ENCODE results near the gene PRDM8.

PRDM8 gene

DNA sequence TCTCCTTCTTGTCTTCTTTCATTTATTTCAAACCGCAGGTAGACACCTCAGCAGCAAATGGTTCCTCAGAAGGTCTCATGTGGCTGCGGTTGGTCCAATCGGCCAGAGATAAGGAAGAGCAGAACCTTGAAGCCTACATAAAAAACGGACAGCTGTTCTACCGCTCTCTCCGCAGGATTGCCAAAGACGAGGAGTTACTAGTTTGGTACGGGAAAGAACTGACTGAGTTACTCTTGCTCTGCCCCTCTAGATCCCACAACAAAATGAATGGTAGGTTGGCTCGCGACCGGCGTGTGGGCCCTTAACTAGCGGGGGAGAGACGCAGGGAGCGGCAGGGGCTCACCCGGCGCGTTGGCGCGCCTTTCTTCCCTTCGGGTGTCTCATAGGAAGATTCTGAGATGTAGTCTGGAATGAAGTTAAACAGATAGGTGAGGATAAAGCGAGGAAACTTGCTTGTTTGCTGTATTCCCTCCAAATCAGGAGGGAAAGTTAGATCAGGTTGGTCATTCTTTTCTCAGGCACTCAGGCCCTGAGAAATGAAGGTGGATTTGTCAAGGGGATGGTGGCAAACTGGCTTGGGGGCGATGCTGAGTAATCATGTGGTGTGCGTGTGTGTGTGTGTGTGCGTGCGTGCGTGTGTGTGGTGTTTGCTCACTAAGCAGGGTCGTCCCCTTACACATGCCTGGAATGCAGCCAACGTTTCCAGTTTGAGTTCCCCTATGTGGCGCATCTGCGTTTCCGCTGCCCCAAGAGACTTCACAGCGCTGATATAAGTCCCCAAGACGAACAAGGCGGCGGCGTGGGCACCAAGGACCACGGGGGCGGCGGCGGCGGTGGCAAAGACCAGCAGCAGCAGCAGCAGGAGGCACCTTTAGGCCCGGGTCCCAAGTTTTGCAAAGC lies 4.2 kb downstream of the PRDM8 start:
- no peak for DNase-seq (ENCODE audit: low read depth)

- DNase-seq (ENCODE audit: low read depth): peak; percentile 66
Observed at GRCh38 chr4:80202190-80202711, 4.9 kb downstream of the PRDM8 start.

DNA sequence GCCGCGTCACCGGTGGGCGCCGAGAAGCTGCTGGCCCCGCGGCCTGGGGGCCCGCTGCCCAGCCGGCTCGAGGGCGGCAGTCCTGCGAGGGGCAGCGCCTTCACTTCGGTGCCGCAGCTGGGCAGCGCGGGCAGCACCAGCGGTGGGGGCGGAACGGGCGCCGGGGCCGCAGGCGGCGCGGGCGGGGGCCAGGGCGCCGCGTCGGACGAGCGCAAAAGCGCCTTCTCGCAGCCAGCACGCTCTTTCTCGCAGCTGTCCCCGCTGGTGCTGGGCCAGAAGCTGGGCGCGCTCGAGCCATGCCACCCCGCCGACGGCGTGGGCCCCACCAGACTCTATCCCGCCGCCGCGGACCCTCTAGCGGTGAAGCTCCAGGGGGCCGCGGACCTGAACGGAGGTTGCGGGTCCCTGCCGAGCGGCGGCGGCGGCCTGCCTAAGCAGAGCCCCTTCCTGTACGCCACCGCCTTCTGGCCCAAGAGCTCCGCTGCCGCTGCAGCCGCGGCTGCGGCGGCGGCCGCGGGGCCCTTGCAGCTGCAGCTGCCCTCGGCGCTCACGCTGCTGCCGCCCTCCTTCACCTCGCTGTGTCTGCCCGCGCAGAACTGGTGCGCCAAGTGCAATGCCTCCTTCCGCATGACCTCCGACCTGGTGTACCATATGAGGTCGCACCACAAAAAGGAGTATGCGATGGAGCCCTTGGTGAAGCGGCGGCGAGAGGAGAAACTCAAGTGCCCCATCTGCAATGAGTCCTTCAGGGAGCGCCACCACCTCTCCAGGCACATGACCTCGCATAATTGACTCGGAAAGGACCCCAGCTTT lies 5.6 kb downstream of the PRDM8 start:
- DNase-seq (ENCODE audit: low read depth): no peak

DNA sequence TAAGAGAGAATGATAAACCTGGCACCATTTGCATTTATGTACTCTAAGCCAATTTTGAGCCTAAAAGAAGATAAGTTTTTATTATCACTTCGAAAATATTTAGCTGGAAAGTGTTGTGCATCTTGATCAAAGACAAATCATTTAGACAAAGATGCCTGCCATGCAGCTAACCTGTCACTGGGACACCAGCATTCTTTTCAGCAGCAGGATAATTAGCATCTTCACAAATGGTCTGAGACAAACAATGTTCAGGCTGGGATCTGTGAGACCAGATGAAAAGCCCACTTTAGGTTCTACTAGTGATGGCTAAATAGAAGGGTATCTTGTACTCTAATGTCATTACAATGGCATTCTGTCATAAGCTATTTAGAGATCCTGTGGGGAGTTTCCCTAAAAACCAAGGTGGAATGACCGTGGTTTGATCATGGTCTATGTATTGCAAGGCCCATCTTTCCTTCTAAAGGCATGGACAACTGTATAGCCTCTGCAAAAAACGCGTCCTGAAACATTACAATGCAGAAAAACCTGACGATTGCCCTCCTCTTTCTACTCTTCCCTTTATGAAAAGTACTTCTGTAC lies 7.2 kb downstream of the PRDM8 start:
- DNase-seq (ENCODE audit: low read depth): no peak

- DNase-seq (ENCODE audit: low read depth): no peak
Observed at GRCh38 chr4:80206111-80206510, 8.8 kb downstream of the PRDM8 start.

DNA sequence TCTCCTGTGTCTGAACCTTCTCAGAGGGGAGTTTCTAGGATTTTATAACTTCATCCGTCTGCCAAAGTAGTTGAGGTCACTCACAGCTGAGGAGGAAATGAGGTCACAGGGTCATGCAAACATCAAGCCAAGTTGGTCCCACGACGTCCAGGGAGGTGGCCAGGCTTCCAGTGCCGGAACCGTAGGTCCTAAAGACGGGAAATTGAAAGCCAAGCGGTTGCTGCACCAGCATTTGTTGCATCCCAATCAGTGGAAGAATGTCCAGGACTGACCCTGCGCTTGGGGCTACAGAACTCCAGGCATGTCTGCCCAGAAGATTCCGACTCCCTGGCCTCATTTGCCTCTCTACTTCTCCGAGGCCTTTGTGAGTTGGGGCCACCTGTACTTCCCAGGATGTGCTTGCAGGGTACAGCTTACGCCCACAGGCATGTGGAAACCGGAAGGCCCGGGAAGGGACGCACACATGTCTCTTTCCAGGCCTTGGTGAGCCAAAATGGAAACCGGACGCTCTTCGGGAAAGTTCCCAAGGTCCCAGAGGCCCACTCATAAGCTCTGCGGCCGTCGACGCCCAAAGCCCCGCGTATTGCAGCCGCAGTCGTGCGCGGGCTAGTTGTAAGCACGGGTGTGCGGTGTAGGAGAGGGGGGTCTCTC lies 9.3 kb downstream of the PRDM8 start:
- DNase-seq (ENCODE audit: low read depth): no peak

DNA sequence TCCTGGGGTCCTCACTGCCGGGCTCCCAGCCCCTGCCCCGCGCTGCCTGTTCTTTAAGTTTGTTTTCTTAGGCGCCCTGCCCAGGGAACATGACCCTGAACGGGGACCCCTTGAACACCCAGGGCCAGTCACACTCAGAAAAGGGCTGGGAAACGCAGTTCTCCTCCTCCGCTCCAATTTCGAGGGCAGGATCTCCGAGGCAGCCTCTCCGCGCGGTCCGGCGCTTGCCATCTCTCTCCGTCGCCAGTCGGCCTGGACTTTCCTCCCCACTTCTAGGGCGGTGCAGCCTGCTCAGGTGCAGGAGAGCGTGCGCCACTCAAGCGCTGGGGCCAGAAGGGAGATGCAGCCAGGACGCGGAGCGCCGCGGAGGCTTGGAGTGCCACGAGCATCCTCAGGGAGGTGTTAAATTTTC lies 9.9 kb downstream of the PRDM8 start:
- no peak for DNase-seq (ENCODE audit: low read depth)

GRCh38 chr4:80207664-80208063 lies 10.4 kb downstream of the PRDM8 start:
- DNase-seq (ENCODE audit: low read depth): no peak

DNA sequence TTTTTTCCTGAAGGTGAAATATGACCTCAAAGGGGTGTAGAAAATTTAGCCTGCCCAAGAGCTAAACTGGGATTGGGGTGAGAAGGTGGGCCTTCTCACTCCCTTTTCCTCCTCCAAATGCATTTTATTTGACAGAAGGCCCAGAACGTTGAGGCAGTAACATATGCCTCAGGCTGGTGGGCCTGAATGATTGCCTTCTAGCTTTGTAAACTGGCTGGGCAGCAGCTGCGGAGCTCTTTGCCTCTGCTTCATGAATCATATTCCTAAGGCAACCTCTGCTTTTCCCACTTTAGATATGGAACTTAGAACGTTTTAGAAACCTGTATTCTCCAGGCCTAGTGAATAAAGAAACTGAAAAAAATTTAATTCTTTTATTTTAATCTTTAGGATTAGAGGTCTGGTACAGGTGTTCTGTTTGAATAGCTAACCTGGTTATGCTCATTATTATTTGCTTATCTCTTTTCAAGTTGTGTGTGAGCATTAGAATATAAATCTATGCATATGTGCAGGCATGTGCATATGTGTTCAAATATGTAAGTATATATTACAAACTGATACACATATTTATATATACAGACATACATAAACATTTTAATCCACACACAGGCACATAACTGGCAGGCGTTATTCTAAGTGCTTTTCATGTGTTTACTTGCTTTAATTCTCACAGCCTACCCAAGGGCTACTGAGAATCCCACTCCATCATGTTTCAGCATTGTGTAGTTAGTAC lies 11.5 kb downstream of the PRDM8 start:
- DNase-seq (ENCODE audit: low read depth): no peak

GRCh38 chr4:80209340-80209701 lies 12.0 kb downstream of the PRDM8 start:
- DNase-seq (ENCODE audit: low read depth): no peak

DNA sequence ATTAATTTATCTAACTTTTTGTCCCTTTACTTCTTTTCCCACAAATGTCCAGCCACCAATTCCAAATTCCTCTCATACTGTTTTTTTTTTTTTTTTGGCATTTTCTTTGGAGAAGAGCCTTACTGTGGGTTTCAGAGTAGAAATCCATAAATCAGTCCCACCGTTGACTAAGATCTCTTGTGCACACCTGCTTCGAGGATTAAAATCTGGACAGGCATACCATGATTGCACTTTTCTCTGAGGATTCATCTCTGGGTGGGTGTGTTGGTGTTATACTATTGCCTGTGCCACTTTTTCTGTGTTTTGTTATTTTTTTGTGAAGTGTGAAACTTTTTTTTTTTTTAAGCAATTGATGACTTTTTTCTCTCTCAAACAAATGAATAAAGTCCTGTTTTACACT lies 13.2 kb downstream of the PRDM8 start:
- no peak for DNase-seq (ENCODE audit: low read depth)

DNA sequence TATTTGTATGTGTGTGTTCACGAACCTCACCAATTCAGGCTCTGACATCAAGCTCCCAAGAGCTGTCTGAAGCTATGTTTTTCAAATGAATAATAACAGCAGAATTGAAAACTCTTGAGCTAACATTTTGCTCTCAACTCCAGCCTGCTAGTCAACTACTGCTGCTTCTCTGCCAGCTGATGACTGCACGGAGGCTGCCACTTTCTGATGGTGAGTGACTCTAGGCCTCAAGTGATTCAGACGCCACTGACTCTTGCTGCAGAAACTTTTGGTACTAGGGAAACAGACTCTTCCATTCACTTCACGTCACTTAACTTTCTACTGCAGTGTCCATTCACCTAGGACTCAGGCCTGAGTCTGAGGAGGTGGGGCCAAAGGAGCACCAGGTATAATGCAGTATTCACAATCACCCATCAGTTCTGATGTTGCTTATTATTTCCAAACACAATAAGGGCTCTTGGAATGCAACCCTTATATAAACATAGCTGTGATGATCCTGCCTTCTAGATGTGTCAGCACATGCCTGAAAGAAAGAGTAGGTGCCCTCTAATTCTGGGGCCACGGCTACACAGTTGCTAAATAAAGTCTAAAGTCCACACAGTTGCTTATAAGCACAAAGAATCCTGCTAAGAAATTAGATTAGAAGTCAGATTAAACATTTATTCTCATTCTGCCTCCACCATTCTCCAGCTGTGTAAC lies 16.0 kb downstream of the PRDM8 start:
- no peak for DNase-seq (ENCODE audit: low read depth)

DNA sequence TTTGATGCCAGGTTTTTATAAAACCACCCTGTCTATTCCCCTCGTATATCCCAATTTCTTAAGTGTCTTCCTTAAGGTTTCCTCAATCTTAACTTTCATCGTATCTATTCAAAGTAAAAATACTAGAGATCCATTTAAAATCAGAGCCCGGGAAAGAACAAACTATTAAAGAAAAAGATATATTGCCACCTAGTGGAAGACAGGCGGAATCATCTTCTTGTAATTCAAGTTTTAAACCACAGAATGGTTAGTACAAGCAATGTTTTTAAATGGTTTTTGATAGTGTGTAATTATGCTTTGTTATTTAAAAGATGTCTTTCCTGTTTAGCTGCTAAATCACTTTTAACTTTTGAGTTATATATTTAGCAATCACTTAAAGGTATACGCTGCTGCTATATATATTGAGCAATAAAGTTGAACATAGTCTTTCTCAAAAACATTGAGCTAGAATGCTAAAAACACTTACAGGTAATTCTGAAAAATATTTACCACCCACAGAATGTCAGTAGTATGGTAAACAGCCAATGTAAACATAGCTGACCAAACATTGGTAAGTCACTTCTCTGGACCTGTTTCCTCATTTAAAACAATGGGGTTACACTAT lies 18.2 kb downstream of the PRDM8 start:
- no peak for DNase-seq (ENCODE audit: low read depth)

DNA sequence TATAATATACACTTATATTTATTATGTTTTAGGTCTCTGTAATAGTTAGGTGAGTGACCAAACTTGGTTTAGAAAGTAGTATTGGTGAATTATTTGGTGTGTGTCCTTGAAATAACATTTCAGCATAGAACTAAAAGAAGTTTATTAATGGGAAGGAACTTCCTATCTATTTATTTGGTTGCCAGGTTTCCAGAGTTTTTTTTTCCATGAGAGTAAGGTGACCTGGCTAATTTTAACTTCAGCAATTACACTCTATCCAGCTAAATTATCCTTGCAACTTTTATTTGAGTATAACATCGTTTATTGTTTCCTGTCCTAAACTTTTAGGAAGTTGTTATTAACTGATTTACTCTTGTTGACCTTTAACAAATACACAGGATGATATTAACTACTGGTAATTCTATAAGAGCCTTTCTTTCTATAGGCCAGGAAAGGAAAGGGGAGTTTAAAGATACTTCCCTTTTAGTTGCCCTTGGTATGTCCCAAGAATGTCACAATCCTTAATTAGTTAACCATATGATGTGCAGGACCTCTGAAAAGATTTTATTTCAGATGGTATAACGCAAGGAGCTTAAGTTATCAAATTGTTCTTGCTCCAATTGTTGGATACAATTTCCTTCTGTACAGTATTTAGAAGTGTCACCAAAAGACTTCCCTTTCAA lies 18.9 kb downstream of the PRDM8 start:
- no peak for DNase-seq (ENCODE audit: low read depth)

DNA sequence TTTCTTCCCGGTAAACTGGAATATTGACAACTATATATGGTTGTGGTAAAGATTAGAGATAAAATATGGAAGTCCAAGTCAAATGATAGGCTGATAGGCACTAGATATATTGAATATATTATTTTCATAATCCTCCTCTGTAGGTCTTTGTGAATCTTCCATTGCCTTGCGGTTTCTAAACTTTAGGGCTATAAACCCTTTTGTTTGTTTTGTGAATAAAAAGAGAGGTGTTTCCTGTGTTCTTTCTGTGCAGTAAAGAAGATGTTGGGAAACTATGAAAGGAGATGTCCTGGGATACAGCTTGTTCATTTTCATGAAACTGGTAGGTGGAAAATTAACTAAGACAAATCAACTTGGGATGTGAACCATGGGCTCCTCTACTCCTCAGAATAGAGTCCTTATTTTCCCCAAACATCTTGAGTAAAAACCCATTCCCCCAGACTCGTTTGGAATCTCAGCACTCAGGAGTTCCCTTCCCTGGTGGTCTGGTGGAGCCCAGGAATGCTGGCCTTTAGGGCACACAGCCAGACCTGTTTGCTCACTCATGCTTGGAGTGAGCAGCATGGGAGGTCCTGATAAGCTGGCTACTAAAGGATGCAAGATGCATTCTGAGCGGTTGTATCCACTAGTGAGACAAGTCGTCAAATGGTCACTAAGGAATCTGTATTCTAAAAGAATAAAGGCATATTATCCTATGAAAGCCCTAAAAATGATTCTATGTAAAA lies 22.2 kb downstream of the PRDM8 start:
- DNase-seq (ENCODE audit: low read depth): no peak

DNA sequence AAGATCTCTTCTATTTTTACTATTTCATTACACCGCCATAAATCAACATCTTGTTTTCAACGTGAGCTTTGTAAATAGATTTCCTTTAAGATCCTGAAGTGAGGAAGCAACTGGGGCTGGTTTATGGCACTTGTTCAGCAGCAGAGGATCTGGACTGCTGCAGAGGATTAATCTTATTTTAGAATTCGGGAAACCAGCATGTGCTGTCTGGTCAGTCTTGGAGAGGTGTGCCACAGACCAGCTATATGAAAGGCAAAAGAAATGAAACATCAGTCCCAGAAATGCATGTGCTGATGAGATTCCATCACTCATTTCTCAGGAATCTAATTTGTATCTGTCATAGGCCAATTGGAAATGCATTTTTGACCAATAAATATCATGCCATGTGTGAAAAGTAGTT lies 23.4 kb downstream of the PRDM8 start:
- DNase-seq (ENCODE audit: low read depth): no peak

- DNase-seq (ENCODE audit: low read depth): no peak
Observed at GRCh38 chr4:80221161-80221560, 23.9 kb downstream of the PRDM8 start.

GRCh38 chr4:80225595-80225994 lies 28.3 kb downstream of the PRDM8 start:
- DNase-seq (ENCODE audit: low read depth): no peak

DNA sequence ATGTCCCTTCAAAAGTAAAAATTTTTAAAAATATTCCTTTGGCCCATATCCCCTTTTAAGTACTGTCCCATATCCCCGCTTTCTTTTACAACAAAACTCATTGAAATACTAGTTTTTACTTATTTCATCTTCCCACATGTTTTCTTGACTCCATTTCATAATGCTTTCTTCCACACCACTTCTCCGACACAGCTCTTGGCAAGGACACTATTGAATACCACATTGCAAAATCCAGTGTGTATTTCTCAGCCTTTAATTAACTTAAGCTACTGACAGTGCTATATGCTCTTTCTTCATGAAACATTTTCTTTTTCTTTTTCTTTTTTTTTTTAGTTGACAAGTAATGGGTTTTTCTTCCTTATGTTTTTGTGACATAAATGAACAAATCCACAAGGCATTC lies 28.8 kb downstream of the PRDM8 start:
- no peak for DNase-seq (ENCODE audit: low read depth)
